Prostate gland (tissue), 2 donors: Measurements from ENCODE around the gene NANOGP8.

ENCODE experiments used
- POLR2A ChIP-seq: fragments of 450-650 bp; IDR thresholded peaks from one replicate; pipeline ENCODE4 v1.6.1; 2016; ENCODE audit warnings: antibody characterized with exemption, mild to moderate bottlenecking
- POLR2AphosphoS5 ChIP-seq: sonication (generic); formaldehyde crosslinking; IDR thresholded peaks from one replicate; pipeline ENCODE4 v1.6.1; 2017; ENCODE audit warnings: antibody characterized with exemption
- TF ChIP-seq, protein P1 (sequence below), 4 experiments: fragments of 200-600 bp in 2 of 4; fragments of 450-650 bp in 2 of 4; sonication (generic) in 2 of 4; IDR thresholded peaks; 1 replicate in 3 of 4; 2 replicates in 1 of 4; pipeline ENCODE4 v1.5.1; 2016 to 2019; ENCODE audit warnings: antibody characterized with exemption in 4 of 4, mild to moderate bottlenecking in 2 of 4, moderate library complexity in 2 of 4

DNA sequence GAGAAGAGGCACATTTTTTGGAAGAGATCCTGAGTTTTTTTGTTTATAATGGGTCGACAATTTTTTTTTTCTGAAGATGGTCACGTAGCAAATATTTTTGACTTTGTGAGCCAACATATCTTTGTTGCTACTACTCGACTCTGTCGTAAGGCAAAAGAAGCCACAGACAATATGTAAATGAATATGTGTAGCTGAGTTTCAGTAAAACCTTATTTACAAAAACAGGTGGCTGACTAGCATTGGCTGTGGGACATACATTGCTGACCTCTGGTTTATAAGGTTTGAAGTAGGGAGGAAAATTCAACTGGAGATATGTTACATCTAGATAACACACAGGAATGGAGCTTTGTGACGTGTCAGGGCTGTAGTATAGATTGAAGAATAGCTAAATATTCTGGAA lies 22.5 kb upstream of the NANOGP8 start:
- TF ChIP-seq, protein P1, sequence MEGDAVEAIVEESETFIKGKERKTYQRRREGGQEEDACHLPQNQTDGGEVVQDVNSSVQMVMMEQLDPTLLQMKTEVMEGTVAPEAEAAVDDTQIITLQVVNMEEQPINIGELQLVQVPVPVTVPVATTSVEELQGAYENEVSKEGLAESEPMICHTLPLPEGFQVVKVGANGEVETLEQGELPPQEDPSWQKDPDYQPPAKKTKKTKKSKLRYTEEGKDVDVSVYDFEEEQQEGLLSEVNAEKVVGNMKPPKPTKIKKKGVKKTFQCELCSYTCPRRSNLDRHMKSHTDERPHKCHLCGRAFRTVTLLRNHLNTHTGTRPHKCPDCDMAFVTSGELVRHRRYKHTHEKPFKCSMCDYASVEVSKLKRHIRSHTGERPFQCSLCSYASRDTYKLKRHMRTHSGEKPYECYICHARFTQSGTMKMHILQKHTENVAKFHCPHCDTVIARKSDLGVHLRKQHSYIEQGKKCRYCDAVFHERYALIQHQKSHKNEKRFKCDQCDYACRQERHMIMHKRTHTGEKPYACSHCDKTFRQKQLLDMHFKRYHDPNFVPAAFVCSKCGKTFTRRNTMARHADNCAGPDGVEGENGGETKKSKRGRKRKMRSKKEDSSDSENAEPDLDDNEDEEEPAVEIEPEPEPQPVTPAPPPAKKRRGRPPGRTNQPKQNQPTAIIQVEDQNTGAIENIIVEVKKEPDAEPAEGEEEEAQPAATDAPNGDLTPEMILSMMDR (IDR thresholded peaks at IDR 0.05) = no peak
- no peak for TF ChIP-seq POLR2A
- TF ChIP-seq POLR2AphosphoS5 = no peak
